Smooth muscle cell (in vitro differentiated cells): Measurements from ENCODE around the gene SCAF8. TPM values are rescaled to one million over a fixed set of nuclear protein-coding genes. Genes with fewer than 3 reads are reported as not detected.
A peak's percentile ranks its signal among the peaks of the same experiment; 100 is the strongest.

Source experiments
- DNase-seq: peaks from one replicate; lab custom pipeline; 2025; ENCODE audit not compliant: unreplicated experiment; lab: John Stamatoyannopoulos, UW
- H2AFZ ChIP-seq: fragments of 200-600 bp; sonication (generic); 2 replicates; pipeline ENCODE4 v1.6.0; 2016; ENCODE audit warnings: antibody characterized with exemption, low read depth, mild to moderate bottlenecking
- H3F3A ChIP-seq: fragments of 200-600 bp; sonication (generic); 2 replicates; pipeline ENCODE4 v1.6.0; 2017; ENCODE audit warnings: antibody characterized with exemption, low read depth
- H3K27ac ChIP-seq: fragments of 200-600 bp; sonication (generic); 2 replicates; pipeline ENCODE4 v1.5.1; 2016; ENCODE audit warnings: low read depth, mild to moderate bottlenecking
- H3K27me3 ChIP-seq: fragments of 200-600 bp; sonication (generic); 2 replicates; pipeline ENCODE4 v1.6.1; 2016; ENCODE audit warnings: low read depth, mild to moderate bottlenecking
- H3K36me3 ChIP-seq: fragments of 200-600 bp; sonication (generic); 2 replicates; pipeline ENCODE4 v1.5.1; 2016; ENCODE audit warnings: low read depth
- H3K4me1 ChIP-seq: fragments of 200-600 bp; sonication (generic); 2 replicates; pipeline ENCODE4 v1.5.1; 2016; ENCODE audit warnings: low read depth
- H3K4me2 ChIP-seq: fragments of 200-600 bp; sonication (generic); 2 replicates; pipeline ENCODE4 v1.6.0; 2016; ENCODE audit warnings: mild to moderate bottlenecking
- H3K4me3 ChIP-seq: fragments of 200-600 bp; sonication (generic); 2 replicates; pipeline ENCODE4 v1.5.1; 2016; ENCODE audit warnings: mild to moderate bottlenecking
- H3K79me2 ChIP-seq: fragments of 200-600 bp; sonication (generic); 2 replicates; pipeline ENCODE4 v1.6.0; 2016; ENCODE audit warnings: low read depth, mild to moderate bottlenecking
- H3K9ac ChIP-seq: fragments of 200-600 bp; sonication (generic); 2 replicates; pipeline ENCODE4 v1.6.0; 2016; ENCODE audit warnings: low read depth
- H3K9me3 ChIP-seq: fragments of 200-600 bp; sonication (generic); replicated peaks from 2 replicates; pipeline ENCODE4 v1.5.1; 2016; ENCODE audit warnings: low read depth
- H4K20me1 ChIP-seq: fragments of 200-600 bp; sonication (generic); 2 replicates; pipeline ENCODE4 v1.6.0; 2016; ENCODE audit warnings: low read depth
- CTCF ChIP-seq: fragments of 200-600 bp; sonication (generic); IDR thresholded peaks from 2 replicates; pipeline ENCODE4 v1.5.1; 2017; ENCODE audit warnings: borderline replicate concordance, mild to moderate bottlenecking, antibody characterized with exemption; ENCODE audit not compliant: insufficient read depth, poor library complexity, severe bottlenecking
- WGBS: methylation state at CpG from one replicate; pipeline ENCODE4 v1.1.7; 2016; ENCODE audit warnings: low lambda C conversion rate; 5-methylcytosine and 5-hydroxymethylcytosine counted together
- polyA plus RNA-seq: library from polyadenylated mRNA; unstranded; fragments of >200 nt; fragmentation: Nextera tagmentation; extraction: Ambion mirVana; gene quantifications from 2 replicates; pipeline ENCODE4 v1.2.1, GENCODE V29; 2016
- total RNA-seq: library from RNA; depleted of rRNA; stranded (reverse); fragments of >200 nt; gene quantifications from 2 replicates; pipeline ENCODE4 v1.2.3, GENCODE V29; 2014

The SCAF8 gene
- total and polyA plus RNA-seq, 2 experiments from 2014 or later = 12.3 to 37.6 TPM

GRCh38 chr6:154814063-154814462 is 80.8 kb downstream of the SCAF8 start:
- H3K9ac ChIP-seq = no peak overlapping the region
- H3K4me1 ChIP-seq = no peaks in the 10 kb centered on the region
- peaks cover 58% of the 10 kb centered on the region for H3K36me3 ChIP-seq
- no peak for TF ChIP-seq CTCF
- 98% methylated on average over 7 of the region's 7 CpGs for WGBS
- H3K4me3 ChIP-seq = no peak overlapping the region
- peaks cover 37% of the 10 kb centered on the region for H3K79me2 ChIP-seq
- no peak overlapping the region for H2AFZ ChIP-seq
- H4K20me1 ChIP-seq = peaks cover 48% of the 10 kb centered on the region
- no peak for DNase-seq
- H3K4me2 ChIP-seq = no peak overlapping the region
- no peak overlapping the region for H3K27ac ChIP-seq
- H3F3A ChIP-seq = peaks cover 23% of the 10 kb centered on the region
- H3K9me3 ChIP-seq = no peaks in the 10 kb centered on the region
- no peaks in the 10 kb centered on the region for H3K27me3 ChIP-seq

GRCh38 chr6:154815938-154816820 is 83.0 kb downstream of the SCAF8 start:
- Histone ChIP-seq H2AFZ (no peak overlapping the region), H3K27me3 (no peaks in the 10 kb centered on the region), H3K4me3 (no peak overlapping the region), H3K36me3 (peaks cover 53% of the 10 kb centered on the region), H3K27ac (peak overlapping the region; percentile 90), H4K20me1 (peaks cover 44% of the 10 kb centered on the region), H3K4me2 (peak overlapping the region; percentile 53), H3K79me2 (peaks cover 40% of the 10 kb centered on the region), H3K4me1 (no peaks in the 10 kb centered on the region), H3K9me3 (no peaks in the 10 kb centered on the region), H3K9ac (peak overlapping the region; percentile 38), H3F3A (peaks cover 23% of the 10 kb centered on the region)
- no peak for DNase-seq
- TF ChIP-seq CTCF = no peak
- 70% methylated on average over 5 of the region's 5 CpGs for WGBS

GRCh38 chr6:154821099-154821498 is 87.9 kb downstream of the SCAF8 start:
- H3K27ac ChIP-seq = no peak overlapping the region
- 100% methylated on average over 1 of the region's 1 CpG for WGBS

More at GRCh38 chr6:154821099-154821498, 87.9 kb downstream of the SCAF8 start:
- peaks cover 53% of the 10 kb centered on the region for H3K79me2 ChIP-seq
- peaks cover 8% of the 10 kb centered on the region for H3F3A ChIP-seq
- DNase-seq = no peak
- H4K20me1 ChIP-seq = peaks cover 35% of the 10 kb centered on the region
- H3K9me3 ChIP-seq = no peaks in the 10 kb centered on the region
- no peaks in the 10 kb centered on the region for H3K4me1 ChIP-seq
- H3K27me3 ChIP-seq = no peaks in the 10 kb centered on the region
- no peak overlapping the region for H3K9ac ChIP-seq
- no peak overlapping the region for H3K4me2 ChIP-seq
- TF ChIP-seq CTCF = no peak
- no peak overlapping the region for H2AFZ ChIP-seq
- peaks cover 45% of the 10 kb centered on the region for H3K36me3 ChIP-seq
- H3K4me3 ChIP-seq = no peak overlapping the region
